Adrenal gland (tissue), 5 donors: ENCODE measurements around the gene RER1.

ENCODE experiments used
- POLR2A ChIP-seq, 2 donors: fragments of 450-650 bp; IDR thresholded peaks; one replicate each; pipeline ENCODE4 v1.6.1; 2017; ENCODE audit warnings: antibody characterized with exemption in 2 of 2, mild to moderate bottlenecking in 2 of 2, moderate library complexity in 1 of 2
- TF ChIP-seq, protein P1 (sequence below), 6 experiments: fragments of 450-650 bp in 4 of 6; fragments of 200-600 bp in 2 of 6; sonication (generic) in 1 of 6; IDR thresholded peaks; 1 replicate in 5 of 6; 2 replicates in 1 of 6; pipeline versions ENCODE4 v1.5.1 to v1.8.0; 2016 to 2021; ENCODE audit warnings: antibody characterized with exemption in 6 of 6, mild to moderate bottlenecking in 2 of 6, moderate library complexity in 1 of 6
- donor health status: DM: no; HTN: no; CAD: no.

DNA sequence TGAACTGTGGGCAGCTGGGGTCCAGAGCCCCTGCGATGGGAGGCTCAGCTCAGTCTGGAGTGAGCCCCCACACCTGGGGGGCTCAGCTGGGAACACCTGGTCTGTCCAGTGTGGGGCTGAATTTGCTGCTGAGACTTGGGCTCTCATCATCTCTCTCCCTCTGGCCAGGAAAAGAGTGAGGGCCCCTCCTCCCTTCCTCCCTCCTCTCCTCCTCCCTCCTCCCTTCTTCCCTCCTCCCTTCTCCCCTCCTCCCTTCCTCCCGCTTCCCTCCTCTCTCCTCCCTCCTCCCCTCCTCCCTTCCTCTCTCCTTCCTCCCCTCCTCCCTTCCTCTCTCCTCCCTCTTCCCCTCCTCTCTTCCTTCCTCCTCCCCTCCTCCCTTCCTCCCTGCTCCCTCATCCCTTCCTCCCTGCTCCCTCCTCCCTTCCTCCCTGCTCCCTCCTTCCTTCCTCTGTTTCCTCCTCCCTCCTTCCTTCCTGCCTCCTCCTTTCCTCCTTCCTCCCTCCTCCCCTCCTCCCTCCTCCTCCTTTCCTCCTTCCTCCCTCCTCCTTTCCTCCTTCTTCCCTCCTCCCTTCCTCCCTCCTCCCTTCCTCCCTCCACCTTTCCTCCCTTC lies 44.2 kb downstream of the RER1 start:
- TF ChIP-seq, protein P1, sequence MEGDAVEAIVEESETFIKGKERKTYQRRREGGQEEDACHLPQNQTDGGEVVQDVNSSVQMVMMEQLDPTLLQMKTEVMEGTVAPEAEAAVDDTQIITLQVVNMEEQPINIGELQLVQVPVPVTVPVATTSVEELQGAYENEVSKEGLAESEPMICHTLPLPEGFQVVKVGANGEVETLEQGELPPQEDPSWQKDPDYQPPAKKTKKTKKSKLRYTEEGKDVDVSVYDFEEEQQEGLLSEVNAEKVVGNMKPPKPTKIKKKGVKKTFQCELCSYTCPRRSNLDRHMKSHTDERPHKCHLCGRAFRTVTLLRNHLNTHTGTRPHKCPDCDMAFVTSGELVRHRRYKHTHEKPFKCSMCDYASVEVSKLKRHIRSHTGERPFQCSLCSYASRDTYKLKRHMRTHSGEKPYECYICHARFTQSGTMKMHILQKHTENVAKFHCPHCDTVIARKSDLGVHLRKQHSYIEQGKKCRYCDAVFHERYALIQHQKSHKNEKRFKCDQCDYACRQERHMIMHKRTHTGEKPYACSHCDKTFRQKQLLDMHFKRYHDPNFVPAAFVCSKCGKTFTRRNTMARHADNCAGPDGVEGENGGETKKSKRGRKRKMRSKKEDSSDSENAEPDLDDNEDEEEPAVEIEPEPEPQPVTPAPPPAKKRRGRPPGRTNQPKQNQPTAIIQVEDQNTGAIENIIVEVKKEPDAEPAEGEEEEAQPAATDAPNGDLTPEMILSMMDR (IDR thresholded peaks at IDR 0.05): no peak
- TF ChIP-seq POLR2A (IDR thresholded peaks at IDR 0.05): no peak
